H9 (cell line): ENCODE measurements around the gene RASSF5. TPM values are rescaled to one million over a fixed set of nuclear protein-coding genes. Genes with fewer than 3 reads are reported as not detected.

Experiments used
- DNase-seq: peaks from one replicate; pipeline ENCODE4 v3.0.0-alpha.2; 2017
- H2AFZ ChIP-seq: one replicate; pipeline ENCODE4 v1.6.1; 2013; ENCODE audit warnings: mild to moderate bottlenecking, low read length, control low read depth, moderate library complexity
- H2AK5ac ChIP-seq: 2 replicates; pipeline ENCODE4 v1.6.1; 2013; ENCODE audit warnings: low read length, control low read depth, mixed read lengths; ENCODE audit not compliant: insufficient read length
- H2BK120ac ChIP-seq: one replicate; pipeline ENCODE4 v1.6.1; 2013; ENCODE audit warnings: low read depth, mild to moderate bottlenecking, low read length, control low read depth, inconsistent platforms; ENCODE audit not compliant: poor library complexity, severe bottlenecking
- H2BK12ac ChIP-seq: 2 replicates; pipeline ENCODE4 v1.6.1; 2013; ENCODE audit warnings: low read length, control low read depth, mixed read lengths, low read depth; ENCODE audit not compliant: insufficient read length
- H2BK15ac ChIP-seq: 2 replicates; pipeline ENCODE4 v1.6.1; 2013; ENCODE audit warnings: low read depth, low read length, control low read depth
- H2BK20ac ChIP-seq: one replicate; pipeline ENCODE4 v1.6.1; 2013; ENCODE audit warnings: low read depth, mild to moderate bottlenecking, low read length, control low read depth, inconsistent platforms; ENCODE audit not compliant: poor library complexity, severe bottlenecking
- H2BK5ac ChIP-seq: 2 replicates; pipeline ENCODE4 v1.6.1; 2013; ENCODE audit warnings: low read length, control low read depth, mixed read lengths; ENCODE audit not compliant: insufficient read length
- H3K14ac ChIP-seq: 2 replicates; pipeline ENCODE4 v1.6.1; 2013; ENCODE audit warnings: low read length, control low read depth; ENCODE audit not compliant: insufficient read depth
- H3K18ac ChIP-seq: 2 replicates; pipeline ENCODE4 v1.6.1; 2013; ENCODE audit warnings: low read depth, mild to moderate bottlenecking, mixed read lengths, low read length, control low read depth; ENCODE audit not compliant: insufficient read length
- H3K23ac ChIP-seq: 2 replicates; pipeline ENCODE4 v1.6.1; 2013; ENCODE audit warnings: low read length, control low read depth, mixed read lengths, low read depth; ENCODE audit not compliant: insufficient read length
- H3K23me2 ChIP-seq: 2 replicates; pipeline ENCODE4 v1.6.1; 2013; ENCODE audit warnings: low read depth, mild to moderate bottlenecking, mixed read lengths, low read length, control low read depth; ENCODE audit not compliant: insufficient read length, poor library complexity, severe bottlenecking
- H3K27ac ChIP-seq: 2 replicates; pipeline ENCODE4 v1.5.1; 2013; ENCODE audit warnings: low read length, control low read depth, mixed read lengths, low read depth; ENCODE audit not compliant: insufficient read length
- H3K27me3 ChIP-seq: 2 replicates; pipeline ENCODE4 v1.6.1; 2013; ENCODE audit warnings: low read length, control low read depth, inconsistent platforms; ENCODE audit not compliant: insufficient read depth
- H3K4ac ChIP-seq: 2 replicates; pipeline ENCODE4 v1.6.1; 2013; ENCODE audit warnings: low read depth, mild to moderate bottlenecking, control low read depth, inconsistent platforms, low read length, moderate library complexity
- H3K4me1 ChIP-seq: 2 replicates; pipeline ENCODE4 v1.6.1; 2013; ENCODE audit warnings: low read length, control low read depth, inconsistent platforms; ENCODE audit not compliant: insufficient read depth
- H3K4me2 ChIP-seq: 2 replicates; pipeline ENCODE4 v1.6.1; 2013; ENCODE audit warnings: low read length, control low read depth, mixed read lengths; ENCODE audit not compliant: insufficient read length, insufficient read depth
- H3K56ac ChIP-seq: 2 replicates; pipeline ENCODE4 v1.6.1; 2013; ENCODE audit warnings: low read depth, mild to moderate bottlenecking, mixed read lengths, low read length, control low read depth; ENCODE audit not compliant: insufficient read length
- H3K79me1 ChIP-seq: 2 replicates; pipeline ENCODE4 v1.6.1; 2013; ENCODE audit warnings: low read depth, mild to moderate bottlenecking, moderate library complexity, low read length, control low read depth, inconsistent platforms; ENCODE audit not compliant: insufficient read depth, poor library complexity, severe bottlenecking
- H3K79me2 ChIP-seq: 2 replicates; pipeline ENCODE4 v1.6.1; 2013; ENCODE audit warnings: low read length, control low read depth, inconsistent platforms; ENCODE audit not compliant: insufficient read depth
- H3K9ac ChIP-seq: 2 replicates; pipeline ENCODE4 v1.6.1; 2013; ENCODE audit warnings: low read length, control low read depth, mixed read lengths; ENCODE audit not compliant: insufficient read length; ENCODE audit errors: extremely low read depth
- H3K9me3 ChIP-seq: one replicate; pipeline ENCODE4 v1.6.1; 2013; ENCODE audit warnings: low read depth, low read length, inconsistent platforms; ENCODE audit not compliant: control insufficient read depth
- H3T11ph ChIP-seq: one replicate; pipeline ENCODE4 v1.6.1; 2013; ENCODE audit warnings: mild to moderate bottlenecking, low read length, control low read depth, inconsistent platforms
- H4K20me1 ChIP-seq: one replicate; pipeline ENCODE4 v1.6.1; 2013; ENCODE audit not compliant: control insufficient read depth, insufficient read length, insufficient read depth
- H4K5ac ChIP-seq: 2 replicates; pipeline ENCODE4 v1.6.1; 2013; ENCODE audit warnings: low read depth, mild to moderate bottlenecking, mixed read lengths, low read length, control low read depth; ENCODE audit not compliant: insufficient read length
- H4K8ac ChIP-seq: replicated peaks from 2 replicates; pipeline ENCODE4 v1.6.1; 2013; ENCODE audit warnings: low read length, control low read depth, mixed read lengths, low read depth; ENCODE audit not compliant: insufficient read length
- H4K91ac ChIP-seq: 2 replicates; pipeline ENCODE4 v1.6.1; 2013; ENCODE audit warnings: low read depth, mild to moderate bottlenecking, moderate library complexity, mixed read lengths, low read length, control low read depth; ENCODE audit not compliant: insufficient read length
- H3K27ac Mint-ChIP-seq, 3 experiments: 2 replicates in 2 of 3; 3 replicates in 1 of 3; pipeline ENCODE4 v1.8.0; 2020 to 2021; ENCODE audit warnings: mixed read lengths in 3 of 3, mild to moderate bottlenecking in 1 of 3, moderate library complexity in 1 of 3
- H3K27me3 Mint-ChIP-seq: 2 replicates; pipeline ENCODE4 v1.8.0; 2021; ENCODE audit warnings: low read depth, mild to moderate bottlenecking, moderate library complexity, mixed read lengths
- H3K36me3 Mint-ChIP-seq, 3 experiments: 2 replicates in 2 of 3; 3 replicates in 1 of 3; pipeline ENCODE4 v1.8.0; 2020 to 2021; ENCODE audit warnings: low read depth in 3 of 3, mixed read lengths in 3 of 3; ENCODE audit not compliant: insufficient read depth in 1 of 3
- H3K4me1 Mint-ChIP-seq, 2 experiments: 2 replicates each; pipeline ENCODE4 v1.8.0; 2020; ENCODE audit warnings: mixed read lengths in 2 of 2
- H3K4me3 Mint-ChIP-seq, 2 experiments: 2 replicates in 1 of 2; 3 replicates in 1 of 2; pipeline ENCODE4 v1.8.0; 2020 to 2021; ENCODE audit warnings: mild to moderate bottlenecking in 2 of 2, mixed read lengths in 2 of 2, moderate library complexity in 1 of 2
- H3K9me3 Mint-ChIP-seq, 2 experiments: 2 replicates in 1 of 2; 3 replicates in 1 of 2; pipeline ENCODE4 v1.8.0; 2020; ENCODE audit warnings: mild to moderate bottlenecking in 2 of 2, mixed read lengths in 2 of 2, moderate library complexity in 1 of 2
- CTCF ChIP-seq: fragments of 200-600 bp; sonication (generic); conservative IDR thresholded peaks from 3 replicates; pipeline ENCODE4 v1.8.0; 2021; ENCODE audit warnings: antibody characterized with exemption, mild to moderate bottlenecking
- WGBS: extraction: QIAGEN DNeasy Blood & Tissue Kit; methylation state at CpG from one replicate; pipeline ENCODE4 v1.1.7; 2013; ENCODE audit warnings: missing lambda C conversion rate, low lambda C conversion rate, mixed read lengths; ENCODE audit not compliant: insufficient read length; ENCODE audit errors: extremely low coverage; 5-methylcytosine and 5-hydroxymethylcytosine counted together
- total RNA-seq: library from RNA; stranded (reverse); gene quantifications from 2 replicates; pipeline ENCODE4 v1.2.1, GENCODE V29; 2021

The RASSF5 gene
- total RNA-seq, 1 experiment from 2014 or later = 0.50 TPM

- Histone ChIP-seq H3K27me3 (no peaks in the 10 kb centered on the region), H3K4me1 (no peaks in the 10 kb centered on the region), H3K9me3 (no peaks in the 10 kb centered on the region), H3K4me2 (no peak overlapping the region), H3K27ac (no peak overlapping the region), H3T11ph (no peak overlapping the region), H3K18ac (no peak overlapping the region), H2BK20ac (no peak overlapping the region), H2BK120ac (no peak overlapping the region), H2AK5ac (no peak overlapping the region), H3K14ac (no peak overlapping the region), H2BK12ac (no peak overlapping the region), H3K79me1 (no peaks in the 10 kb centered on the region), H3K79me2 (no peaks in the 10 kb centered on the region), H2BK5ac (no peak overlapping the region), H2BK15ac (no peak overlapping the region), H2AFZ (no peak overlapping the region), H4K5ac (no peak overlapping the region), H3K56ac (no peak overlapping the region), H3K23ac (no peak overlapping the region), H4K91ac (no peak overlapping the region), H3K9ac (no peak overlapping the region), H4K8ac (no peak overlapping the region), H3K23me2 (peaks cover 3% of the 10 kb centered on the region), H3K4ac (no peak overlapping the region), H4K20me1 (no peaks in the 10 kb centered on the region)
- WGBS = no CpG with 5 or more reads among the region's 3 CpGs
- no peak for DNase-seq
- Mint-ChIP-seq H3K4me1 (peaks cover 8 to 10% of the 10 kb centered on the region in 2 experiments), H3K4me3 (no peak overlapping the region), H3K27me3 (no peaks in the 10 kb centered on the region), H3K27ac (no peak overlapping the region), H3K36me3 (peaks cover 0 to 44% (median 34%) of the 10 kb centered on the region in 3 experiments), H3K9me3 (no peaks in the 10 kb centered on the region)
- peak; percentile 73 for TF ChIP-seq CTCF
Observed at GRCh38 chr1:206606867-206607266, 99.5 kb downstream of the RASSF5 start.
